HEK293 (cell line): ENCODE data around the gene PLAGL1.
A peak's percentile ranks its signal among the peaks of the same experiment; 100 is the strongest.
"Not testable (repeated sequence)": the region's sequence is repeated elsewhere in the genome, so short reads cannot be mapped to it uniquely, and the experiment has no call there.

ENCODE experiments used
- CTCF ChIA-PET: fragments of 350-600 bp; formaldehyde crosslinking; extraction: SDS; loops from one replicate; lab custom pipeline; 2021; ENCODE audit warnings: antibody characterized with exemption; lab: Yijun Ruan, JAX
- POLR2A ChIA-PET: fragments of 300-600 bp; formaldehyde crosslinking; extraction: SDS; loops from one replicate; lab custom pipeline; 2020; ENCODE audit warnings: antibody characterized with exemption, inconsistent platforms; lab: Yijun Ruan, JAX
- H3K27ac ChIP-seq: fragments of 200-500 bp; sonication (Bioruptor generic); 2 replicates; pipeline ENCODE4 v1.5.1; 2014; ENCODE audit warnings: low read depth, low read length, control low read depth, inconsistent platforms; ENCODE audit errors: extremely low read depth
- H3K36me3 ChIP-seq, 2 experiments: fragments of 200-500 bp in 1 of 2; sonication (Bioruptor generic) in 1 of 2; 1 replicate in 1 of 2; 2 replicates in 1 of 2; pipeline ENCODE4 v1.5.1; 2014 to 2017; ENCODE audit warnings: inconsistent platforms in 2 of 2, low read length in 2 of 2; ENCODE audit not compliant: control insufficient read depth in 2 of 2, insufficient read depth in 1 of 2
- H3K4me1 ChIP-seq: fragments of 200-500 bp; sonication (Bioruptor generic); 2 replicates; pipeline ENCODE4 v1.5.1; 2014; ENCODE audit warnings: mild to moderate bottlenecking, low read length, inconsistent platforms; ENCODE audit not compliant: control insufficient read depth, insufficient read depth
- H3K4me3 ChIP-seq: 2 replicates; pipeline ENCODE4 v1.5.1; 2011; ENCODE audit warnings: low read depth, mild to moderate bottlenecking, control low read depth, low read length, moderate library complexity
- H3K9me3 ChIP-seq: fragments of 200-500 bp; sonication (Bioruptor generic); 2 replicates; pipeline ENCODE4 v1.5.1; 2014; ENCODE audit warnings: low read depth, low read length, inconsistent platforms; ENCODE audit not compliant: control insufficient read depth, insufficient read depth
- IKZF3 ChIP-seq: fragments of 450-650 bp; IDR thresholded peaks from 2 replicates; pipeline ENCODE4 v1.5.0; 2018; ENCODE audit warnings: missing biosample characterization, mild to moderate bottlenecking, missing genetic modification characterization, moderate library complexity
- KLF10 ChIP-seq: fragments of 450-650 bp; IDR thresholded peaks from 2 replicates; pipeline ENCODE4 v1.5.1; 2018; ENCODE audit warnings: missing biosample characterization, mild to moderate bottlenecking, missing genetic modification characterization
- KLF8 ChIP-seq: fragments of 450-650 bp; formaldehyde crosslinking; IDR thresholded peaks from 2 replicates; pipeline ENCODE4 v1.5.1; 2016; ENCODE audit warnings: missing biosample characterization, missing genetic modification characterization
- KLF9 ChIP-seq: fragments of 450-650 bp; formaldehyde crosslinking; IDR thresholded peaks from 2 replicates; pipeline ENCODE4 v1.5.1; 2016; ENCODE audit warnings: missing biosample characterization, missing genetic modification characterization, low read depth
- MEIS1 ChIP-seq: sonication (generic); formaldehyde crosslinking; IDR thresholded peaks from 2 replicates; pipeline ENCODE4 v1.8.1; 2022; ENCODE audit warnings: missing genetic modification reagents, mild to moderate bottlenecking, borderline replicate concordance
- SALL2 ChIP-seq: fragments of 450-650 bp; formaldehyde crosslinking; IDR thresholded peaks from 2 replicates; pipeline ENCODE4 v1.5.0; 2017; ENCODE audit warnings: missing biosample characterization, mild to moderate bottlenecking, missing genetic modification characterization, borderline replicate concordance
- SCRT2 ChIP-seq: fragments of 450-650 bp; formaldehyde crosslinking; IDR thresholded peaks from 2 replicates; pipeline ENCODE4 v1.5.1; 2016; ENCODE audit warnings: missing biosample characterization, missing genetic modification characterization
- SETDB1 ChIP-seq: IDR thresholded peaks from one replicate; pipeline ENCODE4 v1.6.1; 2017; ENCODE audit warnings: mild to moderate bottlenecking, low read length, moderate library complexity, mixed read lengths; ENCODE audit not compliant: insufficient read length
- SP2 ChIP-seq: fragments of 450-650 bp; formaldehyde crosslinking; IDR thresholded peaks from 2 replicates; pipeline ENCODE4 v1.5.1; 2016; ENCODE audit warnings: missing biosample characterization, missing genetic modification characterization
- SP3 ChIP-seq: fragments of 450-650 bp; formaldehyde crosslinking; IDR thresholded peaks from 2 replicates; pipeline ENCODE4 v1.5.1; 2016; ENCODE audit warnings: missing biosample characterization, missing genetic modification characterization
- ZBTB21 ChIP-seq: fragments of 450-650 bp; formaldehyde crosslinking; IDR thresholded peaks from 2 replicates; pipeline ENCODE4 v1.5.1; 2017; ENCODE audit warnings: missing biosample characterization, missing genetic modification characterization
- ZFP37 ChIP-seq: fragments of 450-650 bp; formaldehyde crosslinking; IDR thresholded peaks from 2 replicates; pipeline ENCODE4 v1.5.1; 2016; ENCODE audit warnings: missing biosample characterization, missing genetic modification characterization
- ZNF146 ChIP-seq: fragments of 450-650 bp; formaldehyde crosslinking; IDR thresholded peaks from 2 replicates; pipeline ENCODE4 v1.5.1; 2016; ENCODE audit warnings: missing biosample characterization, missing genetic modification characterization
- ZNF16 ChIP-seq: fragments of 450-650 bp; formaldehyde crosslinking; IDR thresholded peaks from 2 replicates; pipeline ENCODE4 v1.5.1; 2016; ENCODE audit warnings: low read depth, missing biosample characterization, missing genetic modification characterization
- ZNF280D ChIP-seq: fragments of 450-650 bp; formaldehyde crosslinking; IDR thresholded peaks from 2 replicates; pipeline ENCODE4 v1.5.1; 2016; ENCODE audit warnings: missing biosample characterization, missing genetic modification characterization
- ZNF423 ChIP-seq: fragments of 450-650 bp; formaldehyde crosslinking; IDR thresholded peaks from 2 replicates; pipeline ENCODE4 v1.5.1; 2016; ENCODE audit warnings: missing biosample characterization, missing genetic modification characterization
- ZNF544 ChIP-seq: fragments of 450-650 bp; formaldehyde crosslinking; IDR thresholded peaks from 2 replicates; pipeline ENCODE4 v1.5.0; 2017; ENCODE audit warnings: missing biosample characterization, missing genetic modification characterization
- ZNF571 ChIP-seq: fragments of 450-650 bp; formaldehyde crosslinking; IDR thresholded peaks from 2 replicates; pipeline ENCODE4 v1.5.0; 2017; ENCODE audit warnings: missing biosample characterization, missing genetic modification characterization
- ZNF610 ChIP-seq: fragments of 450-650 bp; formaldehyde crosslinking; IDR thresholded peaks from 2 replicates; pipeline ENCODE4 v1.5.1; 2016; ENCODE audit warnings: missing biosample characterization, missing genetic modification characterization, borderline replicate concordance
- ZNF704 ChIP-seq: fragments of 450-650 bp; formaldehyde crosslinking; IDR thresholded peaks from 2 replicates; pipeline ENCODE4 v1.5.1; 2016; ENCODE audit warnings: missing biosample characterization, missing genetic modification characterization
- ZNF792 ChIP-seq: fragments of 450-650 bp; formaldehyde crosslinking; IDR thresholded peaks from 2 replicates; pipeline ENCODE4 v1.5.1; 2016; ENCODE audit warnings: missing biosample characterization, missing genetic modification characterization
- ZXDB ChIP-seq: fragments of 450-650 bp; formaldehyde crosslinking; IDR thresholded peaks from 2 replicates; pipeline ENCODE4 v1.5.1; 2016; ENCODE audit warnings: missing biosample characterization, missing genetic modification characterization
- TF ChIP-seq, protein P1 (sequence below): fragments of 450-650 bp; formaldehyde crosslinking; IDR thresholded peaks from 2 replicates; pipeline ENCODE4 v1.5.1; 2016; ENCODE audit warnings: missing biosample characterization, missing genetic modification characterization
- TF ChIP-seq, protein P2 (sequence below): fragments of 450-650 bp; formaldehyde crosslinking; IDR thresholded peaks from 2 replicates; pipeline ENCODE4 v1.5.1; 2017; ENCODE audit warnings: missing biosample characterization, missing genetic modification characterization

PLAGL1 gene

DNA sequence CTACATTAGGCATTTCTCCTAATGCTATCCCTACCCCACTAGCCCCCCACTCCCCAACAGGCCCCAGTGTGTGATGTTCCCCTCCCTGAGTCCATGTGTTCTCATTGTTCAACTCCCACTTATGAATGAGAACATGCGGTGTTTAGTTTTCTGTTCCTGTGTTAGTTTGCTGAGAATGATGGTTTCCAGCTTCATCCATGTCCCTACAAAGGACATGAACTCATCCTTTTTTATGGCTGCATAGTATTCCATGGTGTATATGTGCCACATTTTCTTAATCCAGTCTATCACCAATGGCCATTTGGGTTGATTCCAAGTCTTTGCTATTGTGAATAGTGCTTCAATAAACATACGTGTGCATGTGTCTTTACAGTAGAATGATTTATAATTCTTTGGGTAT, 1.6 kb upstream of the PLAGL1 start:
- H3K36me3 ChIP-seq, H3K4me3 ChIP-seq, POLR2A ChIA-PET, CTCF ChIA-PET, H3K9me3 ChIP-seq, H3K27ac ChIP-seq, H3K4me1 ChIP-seq: not testable (repeated sequence)
- TF ChIP-seq ZNF146 (tag by site-specific recombination) (peak; percentile 85), ZNF280D (tag by site-specific recombination) (peak; percentile 62; the same call in 1 of the 2 replicates)

- ChIA-PET POLR2A (interaction anchor here (0.9 kb wide), 1 partner anchor 71 kb away, joined by 3 read pairs; no protein-coding TSS in a partner anchor), CTCF (interaction anchor here (0.6 to 1.4 kb wide), 7 partner anchors 45 to 1385 kb away, joined by 3 to 6 read pairs (median 5); no protein-coding TSS in a partner anchor)
- no peak overlapping the region for H3K27ac ChIP-seq
Measured at GRCh38 chr6:144008846-144009245, 787 bp upstream of the PLAGL1 start.

DNA sequence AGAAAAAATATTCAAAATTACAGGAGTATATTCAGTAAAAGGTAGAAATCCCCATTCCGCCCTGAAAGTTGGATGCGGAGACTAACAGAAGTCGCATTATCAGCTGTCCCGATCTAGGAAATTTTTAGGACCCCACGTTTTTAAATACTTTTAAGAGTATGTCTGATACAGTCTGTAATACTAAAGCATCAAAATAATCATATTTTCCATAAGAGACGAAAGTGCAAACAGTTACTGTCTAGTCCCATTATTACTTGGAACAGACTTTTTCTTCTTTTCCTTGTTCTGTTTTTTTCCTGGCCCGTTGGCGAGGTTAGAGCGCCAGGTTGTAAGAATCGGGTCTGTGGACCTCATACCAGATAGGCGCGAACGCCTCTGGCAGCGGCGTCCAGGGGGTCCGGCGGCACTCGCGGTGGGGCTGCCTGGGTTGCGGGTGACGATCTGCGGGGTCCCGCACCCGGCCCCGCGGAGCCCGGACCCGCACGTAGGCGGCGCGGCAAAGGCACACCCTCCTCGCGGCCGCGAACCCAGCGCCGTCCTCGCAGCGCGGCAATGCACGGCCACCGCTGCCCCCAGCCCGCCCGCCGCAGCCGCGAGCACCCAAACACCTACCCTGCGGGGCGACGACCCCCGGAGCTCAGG, 460 bp downstream of the PLAGL1 start:
- peak overlapping the region; percentile 77 for H3K27ac ChIP-seq
- H3K9me3 ChIP-seq = no peaks in the 10 kb centered on the region
- CTCF ChIA-PET = interaction anchor here (1.4 kb wide), 1 partner anchor 68 kb away, joined by 6 read pairs; no protein-coding TSS in a partner anchor
- POLR2A ChIA-PET = interaction anchor here (0.9 kb wide), 1 partner anchor 70 kb away, joined by 3 read pairs; no protein-coding TSS in a partner anchor
- H3K36me3 ChIP-seq = no peaks in the 10 kb centered on the region
- H3K4me3 ChIP-seq = peak overlapping the region; percentile 38
- no peaks in the 10 kb centered on the region for H3K4me1 ChIP-seq
- TF ChIP-seq, protein P1, sequence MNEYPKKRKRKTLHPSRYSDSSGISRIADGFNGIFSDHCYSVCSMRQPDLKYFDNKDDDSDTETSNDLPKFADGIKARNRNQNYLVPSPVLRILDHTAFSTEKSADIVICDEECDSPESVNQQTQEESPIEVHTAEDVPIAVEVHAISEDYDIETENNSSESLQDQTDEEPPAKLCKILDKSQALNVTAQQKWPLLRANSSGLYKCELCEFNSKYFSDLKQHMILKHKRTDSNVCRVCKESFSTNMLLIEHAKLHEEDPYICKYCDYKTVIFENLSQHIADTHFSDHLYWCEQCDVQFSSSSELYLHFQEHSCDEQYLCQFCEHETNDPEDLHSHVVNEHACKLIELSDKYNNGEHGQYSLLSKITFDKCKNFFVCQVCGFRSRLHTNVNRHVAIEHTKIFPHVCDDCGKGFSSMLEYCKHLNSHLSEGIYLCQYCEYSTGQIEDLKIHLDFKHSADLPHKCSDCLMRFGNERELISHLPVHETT (tag by site-specific recombination) = no peak
- TF ChIP-seq SP2 (tag by site-specific recombination) (no peak), ZFP37 (tag by site-specific recombination) (no peak), ZNF16 (tag by site-specific recombination) (no peak), ZBTB21 (tag by site-specific recombination) (no peak), IKZF3 (tag by site-specific recombination) (no peak), SALL2 (no peak), SCRT2 (tag by site-specific recombination) (no peak), ZNF704 (no peak), ZNF792 (tag by site-specific recombination) (no peak), ZNF571 (tag by site-specific recombination) (no peak), KLF10 (tag by site-specific recombination) (no peak), ZNF544 (no peak), MEIS1 (CRISPR knock-in tag) (no peak), KLF9 (tag by site-specific recombination) (no peak), ZXDB (tag by site-specific recombination) (no peak), SP3 (tag by site-specific recombination) (no peak), KLF8 (tag by site-specific recombination) (no peak), ZNF423 (tag by site-specific recombination) (no peak)

More at GRCh38 chr6:144008846-144009245, 787 bp upstream of the PLAGL1 start:
- Histone ChIP-seq H3K9me3 (no peaks in the 10 kb centered on the region), H3K4me1 (no peaks in the 10 kb centered on the region), H3K4me3 (no peak overlapping the region), H3K36me3 (no peaks in the 10 kb centered on the region)
- peak; percentile 21 for TF ChIP-seq SETDB1
- TF ChIP-seq, protein P2, sequence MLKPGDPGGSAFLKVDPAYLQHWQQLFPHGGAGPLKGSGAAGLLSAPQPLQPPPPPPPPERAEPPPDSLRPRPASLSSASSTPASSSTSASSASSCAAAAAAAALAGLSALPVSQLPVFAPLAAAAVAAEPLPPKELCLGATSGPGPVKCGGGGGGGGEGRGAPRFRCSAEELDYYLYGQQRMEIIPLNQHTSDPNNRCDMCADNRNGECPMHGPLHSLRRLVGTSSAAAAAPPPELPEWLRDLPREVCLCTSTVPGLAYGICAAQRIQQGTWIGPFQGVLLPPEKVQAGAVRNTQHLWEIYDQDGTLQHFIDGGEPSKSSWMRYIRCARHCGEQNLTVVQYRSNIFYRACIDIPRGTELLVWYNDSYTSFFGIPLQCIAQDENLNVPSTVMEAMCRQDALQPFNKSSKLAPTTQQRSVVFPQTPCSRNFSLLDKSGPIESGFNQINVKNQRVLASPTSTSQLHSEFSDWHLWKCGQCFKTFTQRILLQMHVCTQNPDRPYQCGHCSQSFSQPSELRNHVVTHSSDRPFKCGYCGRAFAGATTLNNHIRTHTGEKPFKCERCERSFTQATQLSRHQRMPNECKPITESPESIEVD (tag by site-specific recombination) = no peak
- TF ChIP-seq ZNF610 (tag by site-specific recombination) = no peak
